ENCODE results near the gene SLC37A2.

SLC37A2 gene

DNA sequence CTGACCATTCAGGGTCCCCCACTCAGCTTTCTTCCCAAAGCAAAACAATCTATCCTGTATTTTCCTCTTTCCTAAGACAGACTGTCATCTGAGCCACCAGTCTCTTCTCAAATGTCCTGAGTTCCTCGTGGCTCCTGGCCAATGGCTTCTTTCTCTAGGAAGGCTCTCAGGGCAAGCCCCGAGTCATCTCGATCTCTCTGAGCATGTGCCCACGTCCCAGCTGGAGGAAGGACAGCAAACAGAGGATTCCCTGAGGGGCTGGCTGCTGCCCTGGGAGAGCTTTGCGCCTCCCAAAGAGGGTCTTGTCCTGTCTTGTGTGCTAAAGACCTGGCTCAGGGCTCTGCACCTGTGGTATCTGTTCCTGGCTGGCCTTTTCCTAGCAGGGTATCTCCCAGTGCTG lies 8.3 kb downstream of the SLC37A2 start:
- DNase-seq (ENCODE audit: low spot score): no peak

DNA sequence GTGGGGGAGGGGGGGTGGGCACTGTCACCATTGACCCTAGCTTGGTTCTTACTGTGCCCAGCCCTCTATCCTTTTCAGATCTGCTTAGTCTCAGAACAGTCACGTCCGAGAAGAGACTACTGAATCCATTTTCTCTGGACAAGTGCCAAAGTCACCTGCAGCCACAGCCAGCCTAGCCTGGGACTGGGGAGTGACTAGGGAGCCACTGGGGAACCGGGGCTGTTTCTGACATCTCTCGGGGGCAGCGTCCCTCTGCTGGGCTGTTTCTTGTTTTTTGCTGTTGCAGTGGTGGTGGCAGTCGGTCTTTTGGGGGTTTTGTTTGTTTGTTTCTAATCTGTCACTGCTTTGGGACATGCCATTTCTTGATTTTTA lies 8.7 kb downstream of the SLC37A2 start:
- DNase-seq (ENCODE audit: low spot score): no peak

DNA sequence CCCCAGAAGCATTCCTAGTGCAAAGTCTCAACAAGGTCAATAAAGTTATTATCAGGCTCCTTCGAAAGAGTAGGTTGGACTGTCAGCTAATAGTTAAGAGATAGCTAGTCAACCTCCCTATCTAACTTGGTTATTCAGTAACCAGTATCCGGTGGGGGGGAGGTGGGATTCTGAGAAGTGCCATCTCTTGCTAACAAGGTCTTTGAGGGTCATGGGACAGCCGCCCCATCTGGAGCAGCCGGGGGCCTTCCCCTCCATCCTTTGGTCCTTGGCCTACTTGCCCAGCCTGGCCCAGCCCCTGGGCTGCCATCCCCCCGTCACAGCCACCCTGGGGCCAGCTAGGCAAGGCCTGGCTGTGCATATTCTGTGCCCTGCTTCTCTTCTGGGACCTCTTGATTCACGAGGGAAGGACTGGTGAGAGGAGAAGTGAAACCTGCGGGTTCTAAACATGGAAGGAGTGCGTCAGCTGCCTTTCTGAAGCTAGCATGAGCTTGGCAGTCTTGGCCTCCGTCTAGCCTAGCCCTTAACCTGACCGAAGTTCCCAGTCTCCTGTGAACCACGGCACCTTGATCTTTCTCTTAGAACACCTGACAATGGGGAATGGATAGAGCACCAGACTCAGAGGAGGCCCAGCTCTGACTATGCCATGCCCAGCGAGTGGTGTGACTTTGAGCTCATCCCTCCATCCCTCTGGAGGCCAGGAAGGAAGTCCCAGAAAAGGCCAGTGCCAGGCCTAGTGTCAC lies 9.3 kb downstream of the SLC37A2 start:
- peak; percentile 84 for DNase-seq (ENCODE audit: low spot score)

DNA sequence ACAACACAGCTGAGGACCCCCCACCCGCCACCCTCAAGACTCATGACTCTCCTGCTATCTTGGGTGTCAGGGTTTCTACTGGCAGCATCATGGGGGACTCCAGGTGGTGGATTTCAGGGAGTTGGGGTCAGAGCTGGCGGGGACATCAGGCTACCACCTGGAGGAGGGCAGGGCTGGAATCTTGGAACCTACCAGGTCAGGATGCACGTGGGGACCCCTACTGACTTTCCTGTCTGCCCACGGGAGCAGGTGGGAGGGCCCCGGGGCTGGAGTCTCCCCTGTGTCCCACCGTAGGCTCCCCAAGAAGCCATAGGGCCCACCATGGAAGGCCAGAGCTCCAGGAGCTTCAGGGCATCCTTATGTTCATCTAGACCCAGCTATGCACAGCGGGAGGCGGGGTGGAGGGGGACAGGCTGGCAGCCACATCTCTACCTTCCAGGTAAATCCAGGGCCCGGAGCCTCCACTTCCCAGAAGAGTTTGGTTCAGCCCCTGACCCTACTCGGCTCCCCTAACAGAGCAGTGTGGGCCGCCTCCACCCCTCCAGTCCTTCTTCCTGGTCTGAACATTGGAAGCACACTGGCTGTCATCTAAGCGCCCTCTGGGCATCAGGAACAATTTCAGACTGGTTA lies 10.0 kb downstream of the SLC37A2 start:
- no peak for DNase-seq (ENCODE audit: low spot score)

DNA sequence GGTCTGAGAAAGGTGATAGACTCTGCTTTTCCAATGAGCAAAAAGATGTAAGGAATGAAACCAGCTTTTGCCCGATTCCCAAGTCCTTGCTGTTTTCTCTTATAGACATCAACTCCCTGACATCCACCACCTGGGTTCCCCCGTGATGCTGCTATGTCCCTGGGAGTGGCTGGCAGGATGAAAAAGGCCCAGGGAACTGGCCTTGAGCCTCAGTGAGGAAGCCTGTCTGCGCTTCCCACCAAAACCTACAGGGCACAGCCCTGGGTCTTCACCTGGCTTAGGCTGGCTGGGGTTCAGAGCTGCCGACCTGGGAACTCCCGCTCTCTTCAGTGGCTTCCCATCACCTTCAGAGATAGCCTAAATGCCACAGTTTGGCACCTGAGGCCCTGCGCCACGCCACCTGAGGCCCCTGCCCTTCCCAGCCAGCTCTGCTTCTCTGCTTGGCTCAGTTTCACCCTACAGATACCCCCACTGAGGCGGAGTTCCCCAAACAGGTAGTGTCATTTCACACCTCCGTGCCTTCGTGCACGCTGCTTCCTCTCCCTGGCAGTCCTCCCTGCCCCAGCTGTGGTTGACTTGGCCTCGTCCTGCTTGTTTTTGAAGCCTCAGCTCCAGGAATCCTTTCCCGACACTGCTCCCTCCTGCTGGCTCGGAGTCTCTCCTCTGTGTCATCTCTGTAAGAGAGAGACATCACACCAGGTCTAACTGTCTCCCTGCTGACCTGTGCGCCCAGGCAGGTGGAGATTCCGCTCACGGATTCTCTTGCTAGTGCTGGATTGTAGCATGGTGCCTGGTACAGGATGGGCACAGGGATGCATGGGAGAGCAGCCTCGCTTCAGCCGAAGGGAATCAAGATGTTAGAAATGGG lies 10.7 kb downstream of the SLC37A2 start:
- peak; percentile 63 for DNase-seq (ENCODE audit: low spot score)

DNA sequence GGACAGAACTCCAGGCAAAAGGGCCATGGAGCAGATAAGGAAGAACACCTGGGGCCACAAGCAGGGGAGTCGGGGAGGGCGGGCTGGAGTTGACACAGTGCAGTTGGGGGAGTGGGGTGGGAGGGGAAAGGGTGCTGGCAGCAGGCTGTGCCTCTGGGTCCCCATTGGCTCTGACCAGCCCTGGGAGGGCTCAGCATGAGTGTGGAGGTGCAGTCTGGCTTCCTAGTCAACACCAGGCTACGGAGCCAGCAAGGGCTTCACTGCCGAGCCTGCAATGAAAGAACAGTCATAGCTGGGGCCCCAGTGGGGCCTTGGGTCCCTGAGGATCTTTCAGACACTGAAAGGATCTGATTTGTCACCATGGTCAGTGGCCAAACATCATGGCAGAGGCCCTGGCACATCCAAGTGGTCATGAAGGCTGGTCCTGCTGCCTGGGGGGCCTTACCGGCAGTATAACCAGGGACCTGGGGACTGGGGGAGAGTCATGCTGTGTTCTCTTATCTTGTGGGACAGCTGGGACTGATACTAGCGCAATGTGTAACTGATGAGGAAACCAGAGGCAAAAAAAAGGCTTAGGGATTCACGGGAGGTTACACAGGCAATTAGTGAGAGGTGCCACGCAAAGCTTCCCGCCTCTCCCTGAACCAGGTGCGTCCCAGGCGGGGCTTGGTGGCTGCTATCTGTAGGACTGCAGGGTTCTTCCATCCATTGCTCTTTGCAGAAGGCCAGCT lies 11.6 kb downstream of the SLC37A2 start:
- DNase-seq (ENCODE audit: low spot score): no peak

DNA sequence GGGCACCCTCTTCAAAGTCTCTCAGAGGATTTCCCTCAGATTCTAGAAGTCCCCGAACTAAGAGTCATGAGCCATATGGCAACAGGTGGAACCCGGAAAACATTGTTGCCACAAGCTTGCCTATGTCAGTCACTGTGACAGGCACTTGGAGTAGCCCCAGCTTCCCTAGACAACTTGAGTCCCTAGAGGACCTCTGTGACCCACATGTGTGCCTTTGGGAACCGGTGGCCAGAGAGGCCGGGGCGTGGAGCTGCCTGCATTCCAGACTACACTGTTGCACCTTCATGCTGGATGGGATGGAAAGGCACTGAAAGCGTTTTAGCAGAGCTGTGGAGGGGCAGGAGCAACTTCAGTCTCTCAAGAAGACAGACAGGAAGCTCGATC lies 12.1 kb downstream of the SLC37A2 start:
- DNase-seq (ENCODE audit: low spot score): no peak

DNA sequence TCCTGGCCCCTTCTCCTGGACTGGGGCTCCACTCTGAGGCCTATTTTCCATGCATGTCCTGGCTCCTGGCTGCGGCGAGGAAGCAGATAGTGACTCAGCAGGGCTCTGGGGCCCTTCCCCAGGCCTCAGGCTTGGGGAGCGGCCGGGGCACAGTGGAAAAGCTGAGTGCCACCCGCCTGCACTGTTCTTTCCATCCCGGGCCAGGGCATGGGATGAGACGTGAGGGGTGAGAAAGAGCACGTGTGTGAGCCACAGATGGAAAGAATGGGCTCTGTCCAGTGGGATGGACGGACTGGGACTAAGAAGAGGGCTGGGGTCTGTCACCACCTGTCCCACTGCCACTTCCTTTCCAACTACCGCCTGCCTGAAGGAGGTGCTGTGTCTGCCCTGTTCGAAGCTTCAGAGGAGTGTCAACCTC lies 12.8 kb downstream of the SLC37A2 start:
- no peak for DNase-seq (ENCODE audit: low spot score)

DNA sequence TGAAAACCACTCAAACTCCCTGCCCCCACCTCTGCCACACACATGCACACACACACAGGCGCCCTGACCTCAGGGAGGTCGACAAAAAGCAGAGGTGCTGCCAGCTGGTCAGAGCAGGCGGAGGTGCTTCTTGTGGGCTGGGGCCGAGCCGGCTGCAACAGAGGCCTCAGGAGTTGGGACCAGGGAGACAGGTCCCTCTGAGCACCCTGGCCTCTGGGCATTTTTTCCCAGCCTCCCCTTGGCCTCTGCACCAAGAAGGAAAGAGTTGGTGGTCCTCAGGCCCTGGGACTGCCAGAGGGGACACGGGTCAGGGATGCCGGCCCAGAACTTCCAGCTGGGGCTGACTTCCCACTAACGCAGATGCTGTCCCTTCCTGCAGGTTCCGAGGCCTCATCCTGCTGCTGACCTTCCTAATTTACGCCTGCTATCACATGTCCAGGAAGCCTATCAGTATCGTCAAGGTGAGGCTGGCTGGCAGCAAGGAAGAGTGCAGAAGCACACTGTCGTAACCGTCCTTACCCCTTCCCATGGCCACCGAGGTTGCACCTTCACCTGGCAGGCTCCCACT lies 13.4 kb downstream of the SLC37A2 start:
- no peak for DNase-seq (ENCODE audit: low spot score)

DNA sequence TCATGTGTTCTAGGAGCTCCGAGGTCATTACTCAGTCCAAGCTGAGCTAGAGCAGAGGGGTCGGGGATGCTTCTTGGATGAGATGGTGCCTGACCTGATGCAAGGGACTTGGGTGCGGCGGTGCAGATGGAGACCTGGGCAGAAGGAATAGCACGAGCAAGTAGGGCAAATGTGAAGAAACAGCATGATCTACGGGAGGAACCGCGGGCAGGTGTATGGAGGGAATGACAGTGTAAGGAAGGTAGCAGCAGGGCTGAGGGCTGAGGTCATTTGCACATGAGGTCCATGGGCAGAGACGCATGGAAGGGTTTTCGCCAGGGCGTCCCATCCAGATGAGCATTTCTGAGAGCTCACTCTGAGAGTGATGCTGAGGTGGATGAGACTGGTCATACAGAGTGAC lies 14.9 kb downstream of the SLC37A2 start:
- no peak for DNase-seq (ENCODE audit: low spot score)

DNA sequence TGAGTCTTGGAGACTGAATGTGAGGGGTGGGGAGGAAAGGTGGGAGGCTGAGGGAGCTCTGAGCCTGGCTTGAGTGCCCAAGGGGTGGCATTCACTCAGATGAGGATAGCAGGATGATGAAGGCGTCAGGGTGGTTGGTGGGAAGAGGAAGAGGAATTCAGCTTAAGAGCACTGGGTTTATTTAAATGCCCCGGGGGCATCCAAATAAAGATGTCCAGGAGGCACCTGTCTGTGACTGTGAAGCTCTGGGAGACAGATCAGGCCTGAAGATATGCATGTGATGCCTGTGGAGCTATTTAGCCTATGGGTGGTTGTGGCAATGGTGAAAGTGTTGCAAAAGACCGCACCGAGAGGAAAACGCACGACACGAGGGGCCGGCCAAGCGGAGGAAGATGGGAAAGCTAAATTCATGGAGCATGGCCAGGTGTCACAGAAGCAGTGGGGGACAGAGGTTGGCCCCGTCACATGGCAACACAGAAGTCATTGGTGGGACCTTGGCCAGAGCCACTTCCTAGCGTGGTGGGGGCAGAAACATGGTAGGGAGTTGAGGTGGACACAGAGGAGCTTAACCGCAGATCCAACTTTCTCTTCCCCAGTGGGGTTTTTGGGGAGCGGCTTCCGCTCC lies 15.5 kb downstream of the SLC37A2 start:
- no peak for DNase-seq (ENCODE audit: low spot score)

DNA sequence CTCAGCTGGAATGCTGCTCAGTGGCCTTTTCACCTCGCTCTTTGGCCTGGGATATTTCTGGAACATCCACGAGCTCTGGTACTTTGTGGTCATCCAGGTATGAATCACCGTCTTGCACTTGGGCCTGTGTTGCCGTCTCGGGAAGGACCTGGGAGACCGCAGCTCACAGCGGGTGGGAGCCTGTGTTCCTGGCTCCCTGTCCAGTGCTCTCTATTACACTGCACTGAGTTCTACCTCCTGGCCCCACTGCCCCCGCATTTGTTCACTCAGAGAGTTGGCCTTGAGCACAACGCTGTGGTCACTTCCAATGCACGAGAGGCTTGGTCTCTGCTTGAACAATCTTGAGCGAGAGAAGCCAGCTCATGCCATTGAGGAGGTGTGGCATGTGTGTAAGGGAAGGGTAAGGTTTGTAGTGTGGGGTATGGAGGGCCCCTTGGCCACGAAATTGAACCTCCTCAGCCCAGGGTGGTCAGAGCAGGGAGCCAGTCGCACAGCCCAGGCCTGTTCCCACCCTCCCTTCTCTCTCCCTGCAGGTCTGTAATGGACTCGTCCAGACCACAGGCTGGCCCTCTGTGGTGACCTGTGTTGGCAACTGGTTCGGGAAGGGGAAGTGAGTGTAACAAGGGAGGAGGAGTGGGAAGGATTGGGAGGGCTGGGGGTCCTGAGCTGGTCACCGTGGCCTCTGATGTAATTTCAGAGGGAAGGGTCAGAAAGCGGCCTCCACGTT lies 16.2 kb downstream of the SLC37A2 start:
- no peak for DNase-seq (ENCODE audit: low spot score)

DNA sequence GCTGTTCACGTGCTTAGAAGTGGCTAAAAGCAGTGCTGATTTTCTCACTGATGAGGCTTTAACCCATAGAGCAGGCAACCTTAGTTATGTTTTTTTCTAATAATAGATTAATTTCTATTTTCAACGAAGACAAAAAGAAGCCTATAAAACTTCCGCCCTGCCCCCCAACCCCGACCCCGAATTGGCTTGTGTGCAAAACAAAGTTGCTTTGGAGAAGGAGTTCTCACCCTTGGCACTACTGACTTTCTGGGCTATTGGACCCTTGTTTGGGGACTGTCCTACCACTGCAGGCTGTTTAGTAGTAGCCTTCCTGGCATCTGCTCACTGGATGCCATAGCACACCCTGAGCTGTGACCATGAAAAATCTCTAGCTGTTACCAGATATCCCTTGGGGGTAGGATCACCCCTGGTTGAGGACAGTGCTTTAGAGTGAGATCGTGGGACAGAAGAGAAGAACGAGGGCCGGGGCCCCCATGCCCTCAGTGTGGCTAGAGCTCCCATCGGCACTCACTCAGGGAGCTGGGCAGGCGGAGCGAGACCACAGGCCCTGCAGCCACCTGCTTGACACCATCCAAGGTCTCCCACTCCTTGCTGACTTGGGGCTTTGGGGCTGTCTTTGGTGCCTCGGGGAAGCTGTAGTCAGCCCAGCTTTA lies 16.9 kb downstream of the SLC37A2 start:
- DNase-seq (ENCODE audit: low spot score): no peak

DNA sequence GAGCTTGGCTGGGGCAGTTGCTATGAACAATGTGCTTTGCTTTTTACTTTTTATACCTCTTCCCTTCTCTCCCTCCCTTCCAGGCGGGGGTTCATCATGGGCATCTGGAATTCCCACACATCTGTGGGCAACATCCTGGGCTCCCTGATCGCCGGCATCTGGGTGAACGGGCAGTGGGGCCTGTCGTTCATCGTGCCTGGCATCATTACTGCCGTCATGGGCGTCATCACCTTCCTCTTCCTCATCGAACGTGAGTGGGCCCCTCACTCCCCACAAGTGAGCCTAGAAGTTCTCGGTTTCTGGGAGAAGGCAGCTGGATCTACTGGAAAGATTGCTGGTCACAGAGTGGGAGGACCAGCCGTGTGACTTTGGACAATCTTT lies 17.4 kb downstream of the SLC37A2 start:
- no peak for DNase-seq (ENCODE audit: low spot score)

DNA sequence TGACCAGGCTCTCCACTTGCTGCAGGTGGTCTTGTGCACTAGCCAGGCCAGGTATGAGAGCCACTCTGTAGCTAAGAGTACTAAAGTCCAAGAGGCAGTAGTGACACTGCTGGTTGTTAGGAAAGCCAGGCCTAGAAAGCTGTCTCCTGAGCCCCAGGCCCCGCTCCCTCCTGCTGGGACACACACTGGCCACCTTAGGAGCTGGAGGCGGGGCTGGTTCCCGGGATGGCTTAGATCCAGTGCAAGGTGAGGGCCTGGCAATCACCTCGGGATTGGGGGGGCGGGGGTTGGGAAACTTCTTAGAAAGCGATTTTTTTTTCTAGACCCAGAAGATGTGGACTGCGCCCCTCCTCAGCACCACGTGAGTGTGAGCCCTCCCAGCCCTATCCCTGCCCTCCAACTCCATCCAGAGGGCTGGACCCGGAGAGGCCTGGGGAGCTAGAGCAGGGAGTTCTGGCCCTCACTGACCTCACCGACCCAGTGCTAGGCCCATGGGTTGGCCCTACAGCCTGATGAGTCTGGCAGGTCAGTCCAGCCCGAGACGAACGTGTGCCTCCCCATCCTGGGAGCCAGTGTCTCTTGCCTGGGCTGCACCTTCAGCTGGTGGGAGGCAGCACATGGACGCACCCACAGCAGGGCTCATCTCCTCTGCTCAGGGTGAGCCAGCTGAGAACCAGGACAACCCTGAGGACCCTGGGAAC lies 18.1 kb downstream of the SLC37A2 start:
- no peak for DNase-seq (ENCODE audit: low spot score)

DNA sequence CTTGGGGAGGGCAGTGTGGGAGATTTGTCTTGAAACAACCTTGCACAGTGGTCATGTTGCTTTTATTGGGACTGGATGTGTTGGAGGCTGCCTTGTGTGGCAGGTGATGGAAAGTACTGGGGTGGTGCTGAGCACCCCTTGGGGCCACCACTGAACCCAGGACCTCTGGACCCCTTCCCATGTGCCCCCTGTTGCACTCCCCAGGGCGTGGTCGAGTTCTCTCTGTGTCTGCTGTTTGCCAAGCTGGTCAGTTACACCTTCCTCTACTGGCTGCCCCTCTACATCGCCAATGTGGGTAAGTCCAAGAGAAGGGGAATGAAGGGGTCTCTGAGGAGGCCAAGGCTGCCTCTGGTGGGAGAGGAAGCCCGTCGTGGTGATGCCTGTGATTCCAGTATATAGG lies 18.9 kb downstream of the SLC37A2 start:
- no peak for DNase-seq (ENCODE audit: low spot score)

DNA sequence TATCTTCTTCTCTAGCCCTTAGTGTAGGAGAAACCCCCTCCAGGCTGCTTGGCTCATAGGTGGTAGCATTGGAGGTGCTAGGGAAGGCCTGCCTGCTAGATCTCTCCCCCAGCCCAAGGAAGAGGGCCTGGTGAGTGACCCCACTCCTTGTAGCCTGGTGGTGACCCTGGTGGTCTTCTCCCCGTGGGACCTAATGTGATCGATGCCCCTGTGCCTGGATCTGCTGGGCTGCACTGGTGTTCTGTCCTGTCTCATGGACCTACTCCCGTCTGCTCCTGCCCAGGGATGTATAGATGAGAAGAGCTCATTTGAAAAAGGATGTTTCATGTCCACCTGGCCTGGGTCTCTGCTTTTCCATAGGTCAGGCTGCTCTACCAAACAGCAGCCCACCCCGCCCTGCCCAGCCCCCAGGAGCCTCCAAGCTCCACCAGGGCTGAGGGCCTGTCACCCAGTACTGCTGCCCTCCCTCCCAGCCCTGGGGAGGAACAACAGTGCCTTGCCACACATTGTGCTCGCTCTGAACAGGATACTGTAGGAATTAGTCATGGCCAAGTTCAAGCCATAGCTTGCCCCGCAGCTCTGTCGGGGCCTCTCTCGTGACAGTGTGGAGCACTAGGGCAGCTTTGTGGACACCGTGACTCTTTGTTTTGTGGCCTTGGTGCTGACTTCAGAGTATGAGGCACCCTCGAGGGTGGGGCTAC lies 19.7 kb downstream of the SLC37A2 start:
- DNase-seq (ENCODE audit: low spot score): no peak

DNA sequence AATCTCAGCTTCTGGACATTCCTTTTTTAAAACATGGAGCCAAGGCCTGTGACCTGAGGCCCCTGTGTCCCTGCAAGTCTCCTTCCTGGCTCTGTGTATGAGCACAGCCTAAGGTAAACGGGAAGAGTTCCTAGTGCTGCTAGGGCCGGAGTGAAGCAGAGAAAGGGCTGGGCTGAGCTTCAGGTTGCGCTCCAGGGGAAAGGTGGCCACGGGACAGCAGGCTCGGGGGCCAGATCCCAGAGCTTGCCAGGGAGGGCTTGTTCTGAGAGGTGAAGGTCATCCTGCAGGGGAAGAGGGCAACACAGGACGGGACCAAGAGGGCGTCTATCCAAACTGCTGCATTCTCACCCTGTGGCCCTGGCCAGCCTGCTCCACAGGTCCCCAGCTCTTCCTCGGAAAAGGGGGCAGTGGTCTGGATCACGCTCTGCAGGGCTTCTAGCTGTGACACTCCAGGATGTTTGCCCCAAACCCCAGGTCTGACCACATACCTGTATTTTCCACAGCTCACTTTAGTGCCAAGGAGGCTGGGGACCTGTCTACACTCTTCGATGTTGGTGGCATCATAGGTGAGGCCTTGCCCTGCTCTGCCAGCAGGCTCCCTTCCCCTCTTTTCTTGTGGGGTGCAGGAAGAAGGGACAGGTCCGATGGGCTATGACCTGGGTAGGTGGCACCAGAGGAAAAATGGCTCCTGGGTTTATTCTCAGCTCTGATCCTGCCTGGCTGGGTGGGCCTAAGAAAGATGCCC lies 20.4 kb downstream of the SLC37A2 start:
- DNase-seq (ENCODE audit: low spot score): no peak

DNA sequence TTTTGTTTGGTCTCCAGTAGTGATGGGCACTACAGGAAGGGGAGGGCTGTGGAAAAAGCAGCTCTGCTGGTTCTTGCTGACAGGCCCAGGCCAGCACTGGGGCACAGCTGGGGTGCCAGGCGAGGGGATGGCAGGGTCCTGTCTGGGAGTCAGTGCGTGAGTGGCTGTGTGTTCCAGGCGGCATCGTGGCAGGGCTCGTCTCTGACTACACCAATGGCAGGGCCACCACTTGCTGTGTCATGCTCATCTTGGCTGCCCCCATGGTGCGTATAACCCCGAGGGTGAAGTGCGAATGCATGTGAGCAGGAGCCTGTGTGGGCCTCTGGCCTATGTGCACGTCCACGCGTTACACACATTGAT lies 20.9 kb downstream of the SLC37A2 start:
- no peak for DNase-seq (ENCODE audit: low spot score)
